ENCODE measurements around the gene SLC23A2. TPM values are rescaled to one million over a fixed set of nuclear protein-coding genes. Genes with fewer than 3 reads are reported as not detected.

Gene SLC23A2
- total RNA-seq, 1 experiment from 2014 or later: 37.3 TPM

- H3K9me3 Mint-ChIP-seq (ENCODE audit: unreplicated experiment): no peaks in the 10 kb centered on the region
- no peaks in the 10 kb centered on the region for H3K4me1 ChIP-seq
- no peak for DNase-seq
- no peak overlapping the region for H3K27ac Mint-ChIP-seq (ENCODE audit: unreplicated experiment)
- intact Hi-C loops (cut with micrococcal nuclease; ENCODE audit: unreplicated experiment): no loop called here
- CTCF ChIA-PET: no interaction called here
- H3K4me1 Mint-ChIP-seq (ENCODE audit: low read depth, unreplicated experiment): no peaks in the 10 kb centered on the region
- H3K9me3 ChIP-seq: no peaks in the 10 kb centered on the region
- no TSS peak for BruUV-seq (replicated peaks)
- H3K36me3 Mint-ChIP-seq (ENCODE audit: insufficient read depth, unreplicated experiment): peaks cover 5% of the 10 kb centered on the region
- H3K36me3 ChIP-seq (ENCODE audit: control insufficient read depth, insufficient read depth, low read length): no peaks in the 10 kb centered on the region
- no peak for TF ChIP-seq CTCF (IDR thresholded peaks at IDR 0.05; ENCODE audit: insufficient read depth in 1 of 2, low read depth in 1 of 2, low read length in 1 of 2, severe bottlenecking in 1 of 2, unreplicated experiment in 1 of 2)
- no peaks in the 10 kb centered on the region for H3K27me3 ChIP-seq (replicated peaks; ENCODE audit: control insufficient read depth, insufficient read depth, low read length)
- POLR2A ChIA-PET: no interaction called here
- no peak overlapping the region for H3K4me3 Mint-ChIP-seq (ENCODE audit: unreplicated experiment)
- no peak overlapping the region for H3K4me3 ChIP-seq (ENCODE audit: low read depth, low read length)
- H3K27me3 Mint-ChIP-seq (ENCODE audit: insufficient read depth, unreplicated experiment): no peaks in the 10 kb centered on the region
These were observed 114.4 kb downstream of the SLC23A2 start for GRCh38 chr20:4886771-4887527.

- H3K4me3 Mint-ChIP-seq (ENCODE audit: unreplicated experiment): no peak overlapping the region
- TF ChIP-seq CTCF (IDR thresholded peaks at IDR 0.05; ENCODE audit: insufficient read depth in 1 of 2, low read depth in 1 of 2, low read length in 1 of 2, severe bottlenecking in 1 of 2, unreplicated experiment in 1 of 2): no peak
These were observed 115.4 kb downstream of the SLC23A2 start for GRCh38 chr20:4885877-4886276.

GRCh38 chr20:4883546-4883945 lies 117.8 kb downstream of the SLC23A2 start:
- TF ChIP-seq CTCF (IDR thresholded peaks at IDR 0.05; ENCODE audit: insufficient read depth in 1 of 2, low read depth in 1 of 2, low read length in 1 of 2, severe bottlenecking in 1 of 2, unreplicated experiment in 1 of 2): no peak
- Histone ChIP-seq H3K4me1 (no peaks in the 10 kb centered on the region), H3K27me3 (replicated peaks; ENCODE audit: control insufficient read depth, insufficient read depth, low read length) (no peaks in the 10 kb centered on the region), H3K9me3 (no peaks in the 10 kb centered on the region), H3K4me3 (ENCODE audit: low read depth, low read length) (no peak overlapping the region), H3K36me3 (ENCODE audit: control insufficient read depth, insufficient read depth, low read length) (no peaks in the 10 kb centered on the region)
- POLR2A ChIA-PET: no interaction called here
- intact Hi-C loops (cut with micrococcal nuclease; ENCODE audit: unreplicated experiment): no loop called here
- Mint-ChIP-seq H3K9me3 (ENCODE audit: unreplicated experiment) (no peaks in the 10 kb centered on the region), H3K27ac (ENCODE audit: unreplicated experiment) (no peak overlapping the region), H3K4me3 (ENCODE audit: unreplicated experiment) (no peak overlapping the region), H3K27me3 (ENCODE audit: insufficient read depth, unreplicated experiment) (no peaks in the 10 kb centered on the region), H3K36me3 (ENCODE audit: insufficient read depth, unreplicated experiment) (peaks cover 14% of the 10 kb centered on the region), H3K4me1 (ENCODE audit: low read depth, unreplicated experiment) (no peaks in the 10 kb centered on the region)
- DNase-seq: no peak
- BruUV-seq (replicated peaks): no TSS peak
- CTCF ChIA-PET: no interaction called here

More at GRCh38 chr20:4885877-4886276, 115.4 kb downstream of the SLC23A2 start:
- no peak overlapping the region for H3K27ac Mint-ChIP-seq (ENCODE audit: unreplicated experiment)
- CTCF ChIA-PET: no interaction called here
- no peak for DNase-seq
- H3K36me3 ChIP-seq (ENCODE audit: control insufficient read depth, insufficient read depth, low read length): no peaks in the 10 kb centered on the region
- H3K9me3 ChIP-seq: no peaks in the 10 kb centered on the region
- no peaks in the 10 kb centered on the region for H3K9me3 Mint-ChIP-seq (ENCODE audit: unreplicated experiment)
- H3K36me3 Mint-ChIP-seq (ENCODE audit: insufficient read depth, unreplicated experiment): peaks cover 8% of the 10 kb centered on the region
- no TSS peak for BruUV-seq (replicated peaks)
- H3K27me3 ChIP-seq (replicated peaks; ENCODE audit: control insufficient read depth, insufficient read depth, low read length): no peaks in the 10 kb centered on the region
- intact Hi-C loops (cut with micrococcal nuclease; ENCODE audit: unreplicated experiment): no loop called here
- POLR2A ChIA-PET: no interaction called here
- H3K4me1 ChIP-seq: no peaks in the 10 kb centered on the region
- H3K27me3 Mint-ChIP-seq (ENCODE audit: insufficient read depth, unreplicated experiment): no peaks in the 10 kb centered on the region
- no peak overlapping the region for H3K4me3 ChIP-seq (ENCODE audit: low read depth, low read length)
- no peaks in the 10 kb centered on the region for H3K4me1 Mint-ChIP-seq (ENCODE audit: low read depth, unreplicated experiment)
